ENCODE measurements around the gene TUBB6.

- TF ChIP-seq CTCF (IDR thresholded peaks at IDR 0.05) = no peak
- no peak for TF ChIP-seq POLR2A (IDR thresholded peaks at IDR 0.05)
These were observed 7.9 kb downstream of the TUBB6 start for GRCh38 chr18:12315911-12316310.

Measured in Peyer's patch (tissue), 4 donors.